Right forelimb (tissue), 1 donor: ENCODE measurements around the gene PARD3B.
A peak's percentile ranks its signal among the peaks of the same experiment; 100 is the strongest.

Experiments used
- DNase-seq: peaks from one replicate; pipeline ENCODE4 v3.0.0-alpha.2; 2018

Gene PARD3B

GRCh38 chr2:205169464-205169863 is 624.2 kb downstream of the PARD3B start:
- DNase-seq: no peak

GRCh38 chr2:205170399-205170798 is 625.1 kb downstream of the PARD3B start:
- no peak for DNase-seq

- DNase-seq: no peak
Measured at GRCh38 chr2:205171261-205171940, 626.1 kb downstream of the PARD3B start.

GRCh38 chr2:205175831-205176230 is 630.6 kb downstream of the PARD3B start:
- no peak for DNase-seq

GRCh38 chr2:205176546-205176945 is 631.3 kb downstream of the PARD3B start:
- no peak for DNase-seq

GRCh38 chr2:205177546-205177945 is 632.3 kb downstream of the PARD3B start:
- no peak for DNase-seq

GRCh38 chr2:205180730-205181129 is 635.5 kb downstream of the PARD3B start:
- DNase-seq: no peak

GRCh38 chr2:205187731-205188130 is 642.5 kb downstream of the PARD3B start:
- DNase-seq: no peak

- peak; percentile 49 for DNase-seq
Measured at GRCh38 chr2:205188239-205189138, 643.2 kb downstream of the PARD3B start.

- DNase-seq: no peak
Measured at GRCh38 chr2:205189301-205189700, 644.0 kb downstream of the PARD3B start.

GRCh38 chr2:205190528-205190927 is 645.3 kb downstream of the PARD3B start:
- DNase-seq: no peak

- no peak for DNase-seq
Measured at GRCh38 chr2:205193125-205193835, 648.0 kb downstream of the PARD3B start.

- DNase-seq: no peak
Measured at GRCh38 chr2:205193836-205194228, 648.6 kb downstream of the PARD3B start.

- DNase-seq: no peak
Measured at GRCh38 chr2:205197468-205198139, 652.3 kb downstream of the PARD3B start.

- no peak for DNase-seq
Measured at GRCh38 chr2:205198140-205198525, 652.9 kb downstream of the PARD3B start.

- DNase-seq: no peak
Measured at GRCh38 chr2:205199165-205199850, 654.0 kb downstream of the PARD3B start.

- DNase-seq: no peak
Measured at GRCh38 chr2:205210494-205210893, 665.2 kb downstream of the PARD3B start.

GRCh38 chr2:205212357-205212756 is 667.1 kb downstream of the PARD3B start:
- DNase-seq: no peak

GRCh38 chr2:205216092-205216491 is 670.8 kb downstream of the PARD3B start:
- no peak for DNase-seq

GRCh38 chr2:205216580-205216979 is 671.3 kb downstream of the PARD3B start:
- DNase-seq: no peak

- DNase-seq: no peak
Measured at GRCh38 chr2:205217004-205217403, 671.7 kb downstream of the PARD3B start.

GRCh38 chr2:205218056-205218455 is 672.8 kb downstream of the PARD3B start:
- DNase-seq: no peak
